OCI-LY1 (cell line): ENCODE measurements around the gene CYB561A3.

Experiments
- CTCF ChIP-seq: fragments of 200-600 bp; sonication (generic), shearing (Covaris generic); IDR thresholded peaks from 2 replicates; pipeline ENCODE4 v1.5.1; 2017; ENCODE audit warnings: mild to moderate bottlenecking, antibody characterized with exemption, low read length, moderate library complexity, mixed read lengths
- EZH2 ChIP-seq: fragments of 200-600 bp; sonication (generic), shearing (Covaris generic); IDR thresholded peaks from 2 replicates; pipeline ENCODE4 v1.8.0; 2017; ENCODE audit warnings: borderline replicate concordance, mixed run types, mild to moderate bottlenecking, antibody characterized with exemption, low read length, moderate library complexity, mixed read lengths

DNA sequence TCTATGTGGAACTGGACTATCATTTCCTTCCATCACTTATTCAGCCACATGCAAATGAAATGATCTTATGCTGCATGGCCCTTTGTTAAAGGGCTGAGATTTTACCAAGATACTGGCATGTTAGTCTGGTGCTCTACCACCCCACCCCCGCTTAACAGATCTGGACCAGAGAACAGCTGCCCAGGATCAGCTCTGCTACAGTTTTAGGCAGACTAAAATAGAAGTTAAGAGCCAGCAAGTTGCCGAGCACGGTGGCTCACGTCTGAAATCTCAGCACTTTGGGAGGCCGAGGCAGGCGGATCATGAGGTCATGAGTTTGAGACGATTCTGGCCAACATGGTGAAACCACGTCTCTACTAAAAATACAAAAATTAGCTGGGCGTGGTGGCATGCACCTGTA is 33.3 kb downstream of the CYB561A3 start:
- TF ChIP-seq CTCF (no peak), EZH2 (no peak)
